Measurements from ENCODE around the gene TINAGL1.
A peak's percentile ranks its signal among the peaks of the same experiment; 100 is the strongest.

The TINAGL1 gene

GRCh38 chr1:31587720-31588423 is 11.6 kb downstream of the TINAGL1 start:
- peaks cover 35% of the 10 kb centered on the region for H3K4me1 ChIP-seq (ENCODE audit: insufficient read depth, poor library complexity, severe bottlenecking)
- no peaks in the 10 kb centered on the region for H3K27me3 ChIP-seq (ENCODE audit: insufficient read depth, poor library complexity, severe bottlenecking)
- H3K36me3 ChIP-seq (ENCODE audit: low read depth): peaks cover 46% of the 10 kb centered on the region
- no peaks in the 10 kb centered on the region for H3K9me3 ChIP-seq (ENCODE audit: severe bottlenecking)
- peak; percentile 79 for TF ChIP-seq CTCF (IDR thresholded peaks at IDR 0.05; ENCODE audit: poor library complexity, severe bottlenecking)
- peak overlapping the region; percentile 68 for H3K27ac ChIP-seq (ENCODE audit: poor library complexity, severe bottlenecking)
- H3K4me3 ChIP-seq (ENCODE audit: severe bottlenecking): no peak overlapping the region
- DNase-seq (ENCODE audit: low spot score) (no peak), ATAC-seq (ENCODE audit: low read depth) (peak; percentile 55)

- ATAC-seq (ENCODE audit: low read depth): peak; percentile 39; the same call in 2 of the 3 replicates
- peak overlapping the region; percentile 68 for H3K27ac ChIP-seq (ENCODE audit: poor library complexity, severe bottlenecking)
- no peaks in the 10 kb centered on the region for H3K27me3 ChIP-seq (ENCODE audit: insufficient read depth, poor library complexity, severe bottlenecking)
- DNase-seq (ENCODE audit: low spot score): no peak
- H3K4me1 ChIP-seq (ENCODE audit: insufficient read depth, poor library complexity, severe bottlenecking): peaks cover 27% of the 10 kb centered on the region
- TF ChIP-seq CTCF (IDR thresholded peaks at IDR 0.05; ENCODE audit: poor library complexity, severe bottlenecking): no peak
- no peaks in the 10 kb centered on the region for H3K9me3 ChIP-seq (ENCODE audit: severe bottlenecking)
- peaks cover 35% of the 10 kb centered on the region for H3K36me3 ChIP-seq (ENCODE audit: low read depth)
- H3K4me3 ChIP-seq (ENCODE audit: severe bottlenecking): peak overlapping the region; percentile 17
Measured at GRCh38 chr1:31588751-31589515, 12.6 kb downstream of the TINAGL1 start.

- ATAC-seq (ENCODE audit: low read depth) (peak; percentile 56), DNase-seq (ENCODE audit: low spot score) (peak; percentile 75)
- Histone ChIP-seq H3K27ac (ENCODE audit: poor library complexity, severe bottlenecking) (peak overlapping the region; percentile 32), H3K36me3 (ENCODE audit: low read depth) (peaks cover 10% of the 10 kb centered on the region), H3K9me3 (ENCODE audit: severe bottlenecking) (no peaks in the 10 kb centered on the region), H3K27me3 (ENCODE audit: insufficient read depth, poor library complexity, severe bottlenecking) (no peaks in the 10 kb centered on the region), H3K4me1 (ENCODE audit: insufficient read depth, poor library complexity, severe bottlenecking) (peaks cover 24% of the 10 kb centered on the region), H3K4me3 (ENCODE audit: severe bottlenecking) (no peak overlapping the region)
- TF ChIP-seq CTCF (IDR thresholded peaks at IDR 0.05; ENCODE audit: poor library complexity, severe bottlenecking): no peak
Measured at GRCh38 chr1:31591425-31592093, 15.2 kb downstream of the TINAGL1 start.

GRCh38 chr1:31592132-31592531 is 15.8 kb downstream of the TINAGL1 start:
- TF ChIP-seq CTCF (IDR thresholded peaks at IDR 0.05; ENCODE audit: poor library complexity, severe bottlenecking): no peak
- Histone ChIP-seq H3K9me3 (ENCODE audit: severe bottlenecking) (no peaks in the 10 kb centered on the region), H3K4me3 (ENCODE audit: severe bottlenecking) (no peak overlapping the region), H3K36me3 (ENCODE audit: low read depth) (peaks cover 10% of the 10 kb centered on the region), H3K4me1 (ENCODE audit: insufficient read depth, poor library complexity, severe bottlenecking) (peaks cover 24% of the 10 kb centered on the region), H3K27ac (ENCODE audit: poor library complexity, severe bottlenecking) (peak overlapping the region; percentile 32), H3K27me3 (ENCODE audit: insufficient read depth, poor library complexity, severe bottlenecking) (no peaks in the 10 kb centered on the region)
- DNase-seq (ENCODE audit: low spot score): no peak
- no peak for ATAC-seq (ENCODE audit: low read depth)

All from RWPE2 (cell line).